Keratinocyte (primary cell): ENCODE results near the gene GEMIN5. TPM values are rescaled to one million over a fixed set of nuclear protein-coding genes. Genes with fewer than 3 reads are reported as not detected.

Source experiments
- DNase-seq: peaks from one replicate; pipeline ENCODE4 v3.0.0-alpha.2; 2011; ENCODE audit warnings: low read depth, missing footprints, low spot score
- FAIRE-seq: peaks from 2 replicates; lab custom pipeline; 2011; peaks lifted over from hg19 to GRCh38; lab: Jason Lieb, UNC
- H2AFZ ChIP-seq: 2 replicates; pipeline ENCODE4 v1.6.0; 2012; ENCODE audit warnings: low read length, control low read depth, inconsistent platforms; ENCODE audit not compliant: control insufficient read depth
- H3K27ac ChIP-seq: 2 replicates; pipeline ENCODE4 v1.5.1; 2011; ENCODE audit warnings: low read length; ENCODE audit not compliant: control insufficient read depth, insufficient read depth
- H3K27me3 ChIP-seq: 3 replicates; pipeline ENCODE4 v1.6.0; 2011; ENCODE audit warnings: low read length; ENCODE audit not compliant: control insufficient read depth, insufficient read depth; ENCODE audit errors: extremely low read depth
- H3K36me3 ChIP-seq, 2 experiments: 2 replicates in 1 of 2; 3 replicates in 1 of 2; pipeline ENCODE4 v1.5.1; 2011; ENCODE audit warnings: low read length in 2 of 2, mild to moderate bottlenecking in 1 of 2; ENCODE audit not compliant: control insufficient read depth in 2 of 2, insufficient read depth in 2 of 2; ENCODE audit errors: extremely low read depth in 1 of 2
- H3K4me1 ChIP-seq: 3 replicates; pipeline ENCODE4 v1.5.1; 2011; ENCODE audit warnings: low read length; ENCODE audit not compliant: control insufficient read depth, insufficient read depth; ENCODE audit errors: extremely low read depth
- H3K4me2 ChIP-seq: 3 replicates; pipeline ENCODE4 v1.6.0; 2011; ENCODE audit warnings: low read depth, low read length; ENCODE audit not compliant: control insufficient read depth, insufficient read depth; ENCODE audit errors: extremely low read depth
- H3K4me3 ChIP-seq, 3 experiments: fragments of 200-600 bp in 1 of 3; sonication (generic) in 1 of 3; 2 replicates in 2 of 3; 3 replicates in 1 of 3; pipeline ENCODE4 v1.5.1; 2011 to 2016; ENCODE audit warnings: low read length in 3 of 3, mild to moderate bottlenecking in 3 of 3, control low read depth in 2 of 3, inconsistent platforms in 1 of 3, low read depth in 1 of 3, mixed read lengths in 1 of 3, mixed run types in 1 of 3, moderate library complexity in 1 of 3; ENCODE audit not compliant: control insufficient read depth in 2 of 3, insufficient read depth in 2 of 3; ENCODE audit errors: extremely low read depth in 1 of 3
- H3K79me2 ChIP-seq: 2 replicates; pipeline ENCODE4 v1.6.0; 2012; ENCODE audit warnings: low read length; ENCODE audit not compliant: control insufficient read depth, insufficient read depth
- H3K9ac ChIP-seq: 3 replicates; pipeline ENCODE4 v1.6.0; 2011; ENCODE audit warnings: low read length; ENCODE audit not compliant: control insufficient read depth, insufficient read depth; ENCODE audit errors: extremely low read depth
- H3K9me1 ChIP-seq: 3 replicates; pipeline ENCODE4 v1.6.0; 2011; ENCODE audit warnings: low read length; ENCODE audit not compliant: control insufficient read depth, insufficient read depth; ENCODE audit errors: extremely low read depth
- H3K9me3 ChIP-seq: 2 replicates; pipeline ENCODE4 v1.5.1; 2012; ENCODE audit warnings: low read depth, low read length; ENCODE audit not compliant: control insufficient read depth
- H4K20me1 ChIP-seq: 3 replicates; pipeline ENCODE4 v1.6.0; 2011; ENCODE audit warnings: low read length; ENCODE audit not compliant: control insufficient read depth, insufficient read depth; ENCODE audit errors: extremely low read depth
- EZH2 ChIP-seq: IDR thresholded peaks from one replicate; pipeline ENCODE4 v1.6.1; 2012; ENCODE audit warnings: inconsistent platforms, mild to moderate bottlenecking, low read length, moderate library complexity
- dilution Hi-C: fragments of 300-500 bp; cut with MboI; formaldehyde crosslinking; loops from one replicate; pipeline ENCODE4 v1.7.0; 2020; ENCODE audit warnings: low sequenced_read_pairs; ENCODE audit not compliant: extremely low pct_ligation_motif_present
- polyA plus RNA-seq, 5 experiments: library from polyadenylated mRNA; depleted of rRNA in 3 of 5; stranded (reverse) in 3 of 5; stranded (forward) in 1 of 5; unstranded in 1 of 5; fragments of >200 nt; gene quantifications; 1 replicate in 1 of 5; 2 replicates in 3 of 5; 3 replicates in 1 of 5; pipeline versions ENCODE4 v1.2.1 to v1.2.3, GENCODE V29; 2011 to 2012; ENCODE audit warnings: missing spikeins in 2 of 5, low read depth in 1 of 5, low replicate concordance in 1 of 5
- TF ChIP-seq, protein P1 (sequence below), 3 experiments: IDR thresholded peaks in 1 of 3; conservative IDR thresholded peaks in 1 of 3; optimal IDR thresholded peaks in 1 of 3; 2 replicates in 2 of 3; 3 replicates in 1 of 3; pipeline versions ENCODE3 to v1.5.1; 2011; ENCODE audit warnings: low read length in 3 of 3, mild to moderate bottlenecking in 3 of 3, moderate library complexity in 2 of 3, control low read depth in 1 of 3, inconsistent platforms in 1 of 3; ENCODE audit not compliant: insufficient read depth in 2 of 3; ENCODE audit errors: extremely low read depth in 1 of 3

The GEMIN5 gene
- polyA plus RNA-seq, 1 donor (not counting 4 experiments of a cell fraction or from before 2014, with no cell fraction given): 12.5 TPM

DNA sequence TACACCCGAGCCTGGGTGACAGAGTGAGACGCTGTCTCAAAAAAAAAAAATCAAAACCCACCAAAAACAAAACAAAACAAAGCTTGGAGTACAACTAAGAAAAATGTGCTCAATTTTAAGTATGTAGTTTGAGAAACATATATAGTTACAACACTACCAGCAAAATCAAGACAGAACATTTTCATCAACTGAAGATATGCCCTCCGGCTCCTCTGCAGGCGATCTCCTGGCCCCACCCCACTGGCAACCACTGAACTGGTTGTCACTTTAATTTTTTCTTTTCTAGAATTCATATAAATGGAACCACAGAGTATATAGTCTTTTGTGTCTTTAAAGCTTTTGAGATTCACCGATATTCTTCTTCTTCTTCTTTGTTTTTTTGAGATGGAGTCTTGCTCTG is 44.6 kb downstream of the GEMIN5 start:
- Histone ChIP-seq H3K4me3 (no peak overlapping the region), H3K9me1 (no peaks in the 10 kb centered on the region), H3K27me3 (no peaks in the 10 kb centered on the region), H3K4me1 (no peaks in the 10 kb centered on the region), H3K79me2 (no peaks in the 10 kb centered on the region), H3K36me3 (peaks cover 29 to 33% of the 10 kb centered on the region in 2 experiments), H3K9me3 (no peaks in the 10 kb centered on the region), H3K9ac (no peak overlapping the region), H4K20me1 (no peaks in the 10 kb centered on the region), H3K4me2 (no peak overlapping the region), H2AFZ (no peak overlapping the region), H3K27ac (no peak overlapping the region)
- dilution Hi-C loops: no loop called here
- DNase-seq: no peak
- FAIRE-seq: no peak
- TF ChIP-seq EZH2: no peak
- TF ChIP-seq, protein P1, sequence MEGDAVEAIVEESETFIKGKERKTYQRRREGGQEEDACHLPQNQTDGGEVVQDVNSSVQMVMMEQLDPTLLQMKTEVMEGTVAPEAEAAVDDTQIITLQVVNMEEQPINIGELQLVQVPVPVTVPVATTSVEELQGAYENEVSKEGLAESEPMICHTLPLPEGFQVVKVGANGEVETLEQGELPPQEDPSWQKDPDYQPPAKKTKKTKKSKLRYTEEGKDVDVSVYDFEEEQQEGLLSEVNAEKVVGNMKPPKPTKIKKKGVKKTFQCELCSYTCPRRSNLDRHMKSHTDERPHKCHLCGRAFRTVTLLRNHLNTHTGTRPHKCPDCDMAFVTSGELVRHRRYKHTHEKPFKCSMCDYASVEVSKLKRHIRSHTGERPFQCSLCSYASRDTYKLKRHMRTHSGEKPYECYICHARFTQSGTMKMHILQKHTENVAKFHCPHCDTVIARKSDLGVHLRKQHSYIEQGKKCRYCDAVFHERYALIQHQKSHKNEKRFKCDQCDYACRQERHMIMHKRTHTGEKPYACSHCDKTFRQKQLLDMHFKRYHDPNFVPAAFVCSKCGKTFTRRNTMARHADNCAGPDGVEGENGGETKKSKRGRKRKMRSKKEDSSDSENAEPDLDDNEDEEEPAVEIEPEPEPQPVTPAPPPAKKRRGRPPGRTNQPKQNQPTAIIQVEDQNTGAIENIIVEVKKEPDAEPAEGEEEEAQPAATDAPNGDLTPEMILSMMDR (optimal IDR thresholded peaks at IDR 0.05 in 1 of 3, IDR thresholded peaks at IDR 0.05 in 1 of 3, conservative IDR thresholded peaks at IDR 0.05 in 1 of 3; ENCODE audit: extremely low read depth in 1 of 3, insufficient read depth in 2 of 3, low read length in 3 of 3): no peak

DNA sequence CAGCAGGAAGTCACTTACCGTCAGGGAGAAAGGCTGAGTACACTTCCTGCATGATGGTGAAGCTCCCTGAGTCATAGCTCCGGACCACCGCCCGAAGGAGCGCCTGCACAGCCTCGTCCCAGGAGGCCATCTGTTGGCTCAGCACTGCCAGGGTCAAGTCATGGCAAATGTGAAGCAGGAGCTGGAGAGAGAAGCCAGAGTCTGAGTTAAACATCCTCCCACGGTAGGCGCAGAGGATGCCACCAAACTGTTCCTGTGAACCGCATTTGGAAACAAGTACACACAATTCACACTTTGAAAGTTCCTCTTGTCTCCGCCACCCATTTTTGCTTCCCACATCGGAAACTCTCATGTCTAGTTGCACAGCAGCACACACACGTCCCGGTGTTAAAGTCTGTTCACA is 45.6 kb downstream of the GEMIN5 start:
- no peaks in the 10 kb centered on the region for H3K9me3 ChIP-seq
- H3K79me2 ChIP-seq: no peaks in the 10 kb centered on the region
- dilution Hi-C loops: no loop called here
- H4K20me1 ChIP-seq: no peaks in the 10 kb centered on the region
- H3K9me1 ChIP-seq: no peaks in the 10 kb centered on the region
- FAIRE-seq: no peak
- no peak for TF ChIP-seq EZH2
- TF ChIP-seq, protein P1 (optimal IDR thresholded peaks at IDR 0.05 in 1 of 3, IDR thresholded peaks at IDR 0.05 in 1 of 3, conservative IDR thresholded peaks at IDR 0.05 in 1 of 3; ENCODE audit: extremely low read depth in 1 of 3, insufficient read depth in 2 of 3, low read length in 3 of 3): no peak
- H3K36me3 ChIP-seq: peaks cover 33 to 36% of the 10 kb centered on the region in 2 experiments
- H2AFZ ChIP-seq: no peak overlapping the region
- no peak overlapping the region for H3K4me3 ChIP-seq
- H3K4me1 ChIP-seq: no peaks in the 10 kb centered on the region
- H3K27me3 ChIP-seq: no peaks in the 10 kb centered on the region
- DNase-seq: no peak
- no peak overlapping the region for H3K4me2 ChIP-seq
- H3K9ac ChIP-seq: no peak overlapping the region
- H3K27ac ChIP-seq: no peak overlapping the region
